Prostate gland (tissue), 2 donors: ENCODE measurements around the gene PAQR7. TPM values are rescaled to one million over a fixed set of nuclear protein-coding genes. Genes with fewer than 3 reads are reported as not detected.

Experiments
- DNase-seq: peaks from one replicate; pipeline ENCODE4 v3.0.0-alpha.2; 2019; ENCODE audit warnings: low spot score
- H3K27ac ChIP-seq, 2 donors: fragments of 200-600 bp; sonication (generic); 2 replicates each; pipeline ENCODE4 v1.5.1; 2017 to 2019
- H3K27me3 ChIP-seq: fragments of 200-600 bp; sonication (generic); replicated peaks from 2 replicates; pipeline ENCODE4 v1.5.1; 2019; ENCODE audit not compliant: insufficient read depth
- H3K36me3 ChIP-seq, 2 donors: fragments of 200-600 bp; sonication (generic); 1 replicate in 1 of 2; 2 replicates in 1 of 2; pipeline versions ENCODE4 v1.5.1 to v1.8.1; 2017 to 2019
- H3K4me1 ChIP-seq: fragments of 200-600 bp; sonication (generic); replicated peaks from 2 replicates; pipeline ENCODE4 v1.5.1; 2019
- H3K4me3 ChIP-seq, 2 donors: fragments of 200-600 bp; sonication (generic); 2 replicates each; pipeline ENCODE4 v1.5.1; 2017 to 2019
- H3K9me3 ChIP-seq: fragments of 200-600 bp; sonication (generic); 2 replicates; pipeline ENCODE4 v1.5.1; 2017
- CTCF ChIP-seq, 4 experiments: fragments of 200-600 bp in 2 of 4; fragments of 450-650 bp in 2 of 4; sonication (generic) in 2 of 4; IDR thresholded peaks; 1 replicate in 3 of 4; 2 replicates in 1 of 4; pipeline ENCODE4 v1.5.1; 2016 to 2019; ENCODE audit warnings: antibody characterized with exemption in 4 of 4, mild to moderate bottlenecking in 2 of 4, moderate library complexity in 2 of 4
- POLR2A ChIP-seq: fragments of 450-650 bp; IDR thresholded peaks from one replicate; pipeline ENCODE4 v1.6.1; 2016; ENCODE audit warnings: antibody characterized with exemption, mild to moderate bottlenecking
- POLR2AphosphoS5 ChIP-seq: sonication (generic); formaldehyde crosslinking; IDR thresholded peaks from one replicate; pipeline ENCODE4 v1.6.1; 2017; ENCODE audit warnings: antibody characterized with exemption
- WGBS: methylation state at CpG from one replicate; pipeline ENCODE4 v1.1.5; 2018; 5-methylcytosine and 5-hydroxymethylcytosine counted together
- intact Hi-C: fragments of 100-400 bp; cut with DNase I; formaldehyde crosslinking; loops from one replicate; pipeline ENCODE4 v1.14.2; 2022
- total RNA-seq, 2 donors: library from RNA; depleted of rRNA; stranded (reverse); fragments of >200 nt; gene quantifications; one replicate each; pipeline ENCODE4 v1.1.0, GENCODE V29; 2016

The PAQR7 gene
- total RNA-seq, 2 donors from 2014 or later: 7.8 to 74.0 TPM

- no peaks in the 10 kb centered on the region for H3K36me3 ChIP-seq
- H3K4me1 ChIP-seq: no peaks in the 10 kb centered on the region
- H3K9me3 ChIP-seq: no peaks in the 10 kb centered on the region
- no peak overlapping the region for H3K4me3 ChIP-seq
- no peak for TF ChIP-seq POLR2AphosphoS5
- no peak for TF ChIP-seq POLR2A
- TF ChIP-seq CTCF (IDR thresholded peaks at IDR 0.05): no peak
- DNase-seq: no peak
- whole genome bisulfite sequencing: 80% methylated on average over 5 of the region's 5 CpGs
- intact Hi-C loops: no loop called here
- no peak overlapping the region for H3K27ac ChIP-seq
- no peaks in the 10 kb centered on the region for H3K27me3 ChIP-seq
Observed at GRCh38 chr1:25912076-25912831, 36.7 kb upstream of the PAQR7 start.

- no peaks in the 10 kb centered on the region for H3K36me3 ChIP-seq
- intact Hi-C loops: no loop called here
- H3K27me3 ChIP-seq: no peaks in the 10 kb centered on the region
- DNase-seq: no peak
- TF ChIP-seq CTCF (IDR thresholded peaks at IDR 0.05) (no peak), POLR2A (no peak), POLR2AphosphoS5 (no peak)
- peaks cover 3% of the 10 kb centered on the region for H3K4me1 ChIP-seq
- no peak overlapping the region for H3K27ac ChIP-seq
- H3K4me3 ChIP-seq: no peak overlapping the region
- no peaks in the 10 kb centered on the region for H3K9me3 ChIP-seq
Observed at GRCh38 chr1:25911162-25911561, 35.7 kb upstream of the PAQR7 start.

- Histone ChIP-seq H3K4me1 (peaks cover 7% of the 10 kb centered on the region), H3K36me3 (no peaks in the 10 kb centered on the region), H3K9me3 (no peaks in the 10 kb centered on the region), H3K27ac (no peak overlapping the region), H3K4me3 (no peak overlapping the region), H3K27me3 (no peaks in the 10 kb centered on the region)
- 42% methylated on average over 10 of the region's 10 CpGs for WGBS
- intact Hi-C loops: no loop called here
- no peak for TF ChIP-seq CTCF (IDR thresholded peaks at IDR 0.05)
- no peak for TF ChIP-seq POLR2AphosphoS5
- TF ChIP-seq POLR2A: no peak
- no peak for DNase-seq
Observed at GRCh38 chr1:25909040-25909439, 33.5 kb upstream of the PAQR7 start.

- no peak overlapping the region for H3K4me3 ChIP-seq
- H3K27ac ChIP-seq: no peak overlapping the region
- H3K36me3 ChIP-seq: no peaks in the 10 kb centered on the region
- WGBS: 67% methylated on average over 1 of the region's 1 CpG
- TF ChIP-seq POLR2AphosphoS5 (no peak), CTCF (IDR thresholded peaks at IDR 0.05) (no peak), POLR2A (no peak)
- no peaks in the 10 kb centered on the region for H3K9me3 ChIP-seq
- no peak for DNase-seq
- no peaks in the 10 kb centered on the region for H3K27me3 ChIP-seq
- peaks cover 7% of the 10 kb centered on the region for H3K4me1 ChIP-seq
- intact Hi-C loops: no loop called here
Observed at GRCh38 chr1:25908161-25908560, 32.7 kb upstream of the PAQR7 start.

GRCh38 chr1:25907601-25908000 lies 32.1 kb upstream of the PAQR7 start:
- TF ChIP-seq POLR2AphosphoS5 (no peak), POLR2A (no peak), CTCF (IDR thresholded peaks at IDR 0.05) (no peak)
- Histone ChIP-seq H3K27ac (no peak overlapping the region), H3K27me3 (no peaks in the 10 kb centered on the region), H3K4me3 (no peak overlapping the region), H3K4me1 (peaks cover 7% of the 10 kb centered on the region), H3K9me3 (no peaks in the 10 kb centered on the region), H3K36me3 (no peaks in the 10 kb centered on the region)
- 86% methylated on average over 6 of the region's 6 CpGs for WGBS
- DNase-seq: no peak
- intact Hi-C loops: no loop called here
